Trophoblast cell (in vitro differentiated cells and primary cell): ENCODE results near the gene UNC93A.

ENCODE experiments used
- DNase-seq, 2 donors: peaks; one replicate each; pipeline ENCODE4 v3.0.0-alpha.2; 2016
- H2AFZ ChIP-seq: 2 replicates; pipeline ENCODE4 v1.6.1; 2013; ENCODE audit warnings: low read length, moderate library complexity, mild to moderate bottlenecking; ENCODE audit not compliant: insufficient read depth, poor library complexity
- H2AK5ac ChIP-seq: 2 replicates; pipeline ENCODE4 v1.6.1; 2013; ENCODE audit warnings: mild to moderate bottlenecking, low read length
- H2BK120ac ChIP-seq: 2 replicates; pipeline ENCODE4 v1.6.1; 2013; ENCODE audit warnings: low read length, mild to moderate bottlenecking, moderate library complexity; ENCODE audit not compliant: insufficient read depth, poor library complexity
- H2BK12ac ChIP-seq: 2 replicates; pipeline ENCODE4 v1.6.1; 2013; ENCODE audit warnings: mild to moderate bottlenecking, low read length, moderate library complexity
- H2BK5ac ChIP-seq: 2 replicates; pipeline ENCODE4 v1.6.1; 2013; ENCODE audit warnings: low read length, low read depth, moderate library complexity, mild to moderate bottlenecking; ENCODE audit not compliant: poor library complexity
- H3K14ac ChIP-seq: 2 replicates; pipeline ENCODE4 v1.6.1; 2013; ENCODE audit warnings: mild to moderate bottlenecking, low read length
- H3K18ac ChIP-seq: 2 replicates; pipeline ENCODE4 v1.6.1; 2013; ENCODE audit warnings: mild to moderate bottlenecking, low read length
- H3K23ac ChIP-seq: 2 replicates; pipeline ENCODE4 v1.6.1; 2013; ENCODE audit warnings: low read length
- H3K27ac ChIP-seq: 2 replicates; pipeline ENCODE4 v1.5.1; 2013; ENCODE audit warnings: low read depth, mild to moderate bottlenecking, inconsistent platforms, low read length, moderate library complexity
- H3K27me3 ChIP-seq: 2 replicates; pipeline ENCODE4 v1.6.1; 2013; ENCODE audit warnings: inconsistent platforms, mild to moderate bottlenecking, low read length, moderate library complexity; ENCODE audit not compliant: insufficient read depth
- H3K36me3 ChIP-seq, 2 experiments: 1 replicate in 1 of 2; 2 replicates in 1 of 2; pipeline ENCODE4 v1.6.1; 2013; ENCODE audit warnings: low read length in 2 of 2, mild to moderate bottlenecking in 2 of 2, moderate library complexity in 1 of 2; ENCODE audit not compliant: insufficient read depth in 2 of 2, control insufficient read depth in 1 of 2
- H3K4ac ChIP-seq: 2 replicates; pipeline ENCODE4 v1.6.1; 2013; ENCODE audit warnings: low read depth, mild to moderate bottlenecking, low read length, moderate library complexity
- H3K4me1 ChIP-seq, 2 experiments: 1 replicate in 1 of 2; 2 replicates in 1 of 2; pipeline ENCODE4 v1.6.1; 2013; ENCODE audit warnings: low read length in 2 of 2, mild to moderate bottlenecking in 2 of 2, moderate library complexity in 1 of 2; ENCODE audit not compliant: insufficient read depth in 2 of 2, control insufficient read depth in 1 of 2
- H3K4me2 ChIP-seq: 2 replicates; pipeline ENCODE4 v1.6.1; 2013; ENCODE audit warnings: inconsistent platforms, mild to moderate bottlenecking, low read length, moderate library complexity
- H3K4me3 ChIP-seq: 2 replicates; pipeline ENCODE4 v1.5.1; 2013; ENCODE audit warnings: mild to moderate bottlenecking, low read depth, low read length, inconsistent platforms
- H3K79me1 ChIP-seq: one replicate; pipeline ENCODE4 v1.6.1; 2013; ENCODE audit warnings: low read length
- H3K79me2 ChIP-seq: 2 replicates; pipeline ENCODE4 v1.6.1; 2013; ENCODE audit warnings: low read length, mild to moderate bottlenecking; ENCODE audit not compliant: control insufficient read depth, insufficient read depth, poor library complexity
- H3K9ac ChIP-seq: 2 replicates; pipeline ENCODE4 v1.6.1; 2013; ENCODE audit warnings: mild to moderate bottlenecking, low read length
- H3K9me3 ChIP-seq: 2 replicates; pipeline ENCODE4 v1.6.1; 2013; ENCODE audit warnings: low read depth, mild to moderate bottlenecking, control low read depth, inconsistent platforms, low read length; ENCODE audit not compliant: insufficient read depth
- H4K12ac ChIP-seq: 2 replicates; pipeline ENCODE4 v1.6.1; 2013; ENCODE audit warnings: low read depth, mild to moderate bottlenecking, low read length, moderate library complexity
- H4K8ac ChIP-seq: 2 replicates; pipeline ENCODE4 v1.6.1; 2013; ENCODE audit warnings: low read depth, mild to moderate bottlenecking, low read length, moderate library complexity
- H4K91ac ChIP-seq: one replicate; pipeline ENCODE4 v1.6.1; 2013; ENCODE audit warnings: low read depth, mild to moderate bottlenecking, low read length, moderate library complexity
- WGBS: extraction: QIAGEN DNeasy Blood & Tissue Kit; methylation state at CpG from one replicate; pipeline ENCODE4 v1.1.7; 2013; ENCODE audit warnings: missing lambda C conversion rate; ENCODE audit not compliant: insufficient read length, insufficient coverage; ENCODE audit errors: extremely low coverage; 5-methylcytosine and 5-hydroxymethylcytosine counted together

Gene UNC93A

DNA sequence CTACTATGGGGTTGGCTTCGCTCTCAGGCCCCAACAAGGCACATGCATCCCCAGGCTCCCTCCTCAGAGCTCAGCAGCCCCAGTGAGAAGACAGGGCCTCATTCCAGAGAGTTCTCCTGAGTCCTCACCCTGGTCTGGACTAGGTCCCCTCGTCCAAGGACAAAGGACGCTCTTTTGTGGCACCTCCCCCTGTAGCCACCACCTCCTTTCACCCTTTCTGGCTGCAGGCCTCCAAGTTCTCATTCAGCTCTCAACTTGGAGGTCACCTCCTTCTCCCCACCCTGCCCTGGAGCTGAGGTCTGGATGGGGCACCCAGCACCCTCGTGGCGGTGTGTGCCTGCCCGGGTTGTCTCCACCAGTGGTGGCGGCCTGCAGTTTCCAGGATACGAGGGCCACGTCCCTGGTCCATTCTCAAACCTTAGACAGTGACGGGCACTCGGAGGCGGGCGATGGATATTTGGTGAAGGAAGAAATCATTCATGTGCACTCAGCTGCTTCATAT lies 2.5 kb downstream of the UNC93A start:
- DNase-seq = no peak
- H2AFZ ChIP-seq = no peak overlapping the region
- H2BK5ac ChIP-seq = no peak overlapping the region
- no peak overlapping the region for H4K12ac ChIP-seq
- no peak overlapping the region for H3K4me2 ChIP-seq
- no peaks in the 10 kb centered on the region for H3K27me3 ChIP-seq
- H3K9me3 ChIP-seq = peaks cover 2% of the 10 kb centered on the region
- H4K8ac ChIP-seq = no peak overlapping the region
- peaks cover 11% of the 10 kb centered on the region for H3K79me1 ChIP-seq
- H3K79me2 ChIP-seq = no peaks in the 10 kb centered on the region
- no peak overlapping the region for H3K23ac ChIP-seq
- H3K4ac ChIP-seq = no peak overlapping the region
- H3K4me1 ChIP-seq = peaks cover 18 to 20% of the 10 kb centered on the region in 2 experiments
- H4K91ac ChIP-seq = peak overlapping the region; percentile 25
- H3K18ac ChIP-seq = no peak overlapping the region
- H2BK12ac ChIP-seq = peak overlapping the region; percentile 42
- no peak overlapping the region for H3K14ac ChIP-seq
- no peak overlapping the region for H3K4me3 ChIP-seq
- peak overlapping the region; percentile 41 for H2AK5ac ChIP-seq
- no peak overlapping the region for H3K9ac ChIP-seq
- WGBS = no CpG with 5 or more reads among the region's 13 CpGs
- H3K27ac ChIP-seq = no peak overlapping the region
- H2BK120ac ChIP-seq = peak overlapping the region; percentile 14
- H3K36me3 ChIP-seq = no peaks in the 10 kb centered on the region

DNA sequence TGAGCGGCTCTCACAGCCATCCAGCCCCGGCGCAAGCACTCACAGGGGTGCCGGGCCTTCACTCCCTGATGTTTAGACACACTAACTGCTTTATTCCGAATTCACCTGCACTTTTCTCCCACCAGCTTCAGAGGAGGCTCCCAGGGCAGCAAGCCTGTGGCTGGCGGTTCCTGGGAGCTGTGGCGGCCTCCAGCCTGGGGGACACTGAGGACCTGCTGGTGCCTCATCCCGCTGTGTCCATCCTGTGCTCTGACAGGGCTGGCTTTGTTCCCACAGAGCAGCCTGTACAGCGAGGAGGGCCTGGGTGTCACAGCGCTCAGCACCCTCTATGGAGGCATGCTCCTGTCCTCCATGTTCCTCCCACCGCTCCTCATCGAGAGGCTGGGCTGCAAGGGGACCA lies 3.1 kb downstream of the UNC93A start:
- no peak overlapping the region for H3K4ac ChIP-seq
- no peaks in the 10 kb centered on the region for H3K79me2 ChIP-seq
- peaks cover 8% of the 10 kb centered on the region for H3K79me1 ChIP-seq
- no peak overlapping the region for H2AK5ac ChIP-seq
- H2BK5ac ChIP-seq = no peak overlapping the region
- H4K8ac ChIP-seq = no peak overlapping the region
- H2BK120ac ChIP-seq = no peak overlapping the region
- H3K23ac ChIP-seq = no peak overlapping the region
- H3K27me3 ChIP-seq = no peaks in the 10 kb centered on the region
- no peak for DNase-seq
- H4K12ac ChIP-seq = no peak overlapping the region
- no peak overlapping the region for H3K14ac ChIP-seq
- H2BK12ac ChIP-seq = no peak overlapping the region
- H3K4me1 ChIP-seq = peaks cover 15 to 16% of the 10 kb centered on the region in 2 experiments
- H3K18ac ChIP-seq = no peak overlapping the region
- H2AFZ ChIP-seq = no peak overlapping the region
- no peak overlapping the region for H3K4me3 ChIP-seq
- no peak overlapping the region for H3K4me2 ChIP-seq
- H3K9me3 ChIP-seq = peaks cover 2% of the 10 kb centered on the region
- WGBS = no CpG with 5 or more reads among the region's 12 CpGs
- H3K36me3 ChIP-seq = no peaks in the 10 kb centered on the region
- H3K27ac ChIP-seq = no peak overlapping the region
- H3K9ac ChIP-seq = no peak overlapping the region
- no peak overlapping the region for H4K91ac ChIP-seq

DNA sequence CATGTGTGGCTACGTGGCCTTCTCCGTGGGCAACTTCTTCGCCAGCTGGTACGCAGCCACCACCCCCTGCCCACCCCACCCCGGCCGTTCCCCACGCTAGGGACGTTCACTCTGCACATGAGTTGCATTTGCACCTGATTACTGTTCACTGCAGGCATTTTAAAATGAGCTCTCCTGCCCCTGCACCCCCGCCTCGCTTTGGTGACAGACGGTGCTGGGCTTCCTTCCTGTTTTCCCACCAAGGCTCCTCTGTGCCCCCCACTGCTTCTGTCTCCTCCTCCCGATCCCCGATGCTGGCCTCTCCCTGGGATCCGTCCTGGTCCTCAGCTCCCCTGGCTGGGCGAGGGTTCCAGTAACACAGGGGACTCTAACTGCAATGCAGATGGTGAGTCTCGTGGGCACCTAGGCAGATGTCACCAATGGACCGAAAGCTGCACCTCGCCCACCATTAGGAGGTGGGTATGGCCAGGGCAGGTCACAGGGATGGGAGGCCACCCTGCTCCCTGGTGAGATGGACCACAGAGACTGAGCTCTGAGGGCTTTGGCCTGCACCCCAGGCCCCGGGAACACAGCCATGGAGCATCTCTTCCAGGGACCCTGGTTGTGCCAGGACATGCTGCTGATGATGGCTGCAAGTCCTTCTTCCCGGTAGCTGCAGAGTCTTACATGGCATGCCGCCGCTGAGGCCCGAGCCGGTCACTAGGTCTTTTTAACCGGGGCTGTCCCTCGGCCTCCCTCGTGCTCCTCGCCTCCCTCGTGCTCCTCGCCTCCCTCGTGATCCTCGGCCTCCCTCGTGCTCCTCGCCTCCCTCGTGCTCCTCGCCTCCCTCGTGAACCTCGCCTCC lies 3.8 kb downstream of the UNC93A start:
- H2AFZ ChIP-seq = no peak overlapping the region
- no peak overlapping the region for H3K14ac ChIP-seq
- H4K8ac ChIP-seq = no peak overlapping the region
- no peak for DNase-seq
- peaks cover 2% of the 10 kb centered on the region for H3K9me3 ChIP-seq
- H3K36me3 ChIP-seq = no peaks in the 10 kb centered on the region
- H3K4me1 ChIP-seq = peaks cover 15 to 16% of the 10 kb centered on the region in 2 experiments
- H2BK120ac ChIP-seq = no peak overlapping the region
- no peak overlapping the region for H3K4me3 ChIP-seq
- H3K27me3 ChIP-seq = no peaks in the 10 kb centered on the region
- H3K23ac ChIP-seq = no peak overlapping the region
- no CpG with 5 or more reads among the region's 38 CpGs for WGBS
- no peak overlapping the region for H3K27ac ChIP-seq
- H2BK5ac ChIP-seq = no peak overlapping the region
- H3K79me2 ChIP-seq = no peaks in the 10 kb centered on the region
- H4K12ac ChIP-seq = no peak overlapping the region
- peaks cover 8% of the 10 kb centered on the region for H3K79me1 ChIP-seq
- no peak overlapping the region for H3K18ac ChIP-seq
- H3K4ac ChIP-seq = no peak overlapping the region
- H4K91ac ChIP-seq = no peak overlapping the region
- H3K9ac ChIP-seq = no peak overlapping the region
- H2AK5ac ChIP-seq = no peak overlapping the region
- no peak overlapping the region for H3K4me2 ChIP-seq
- no peak overlapping the region for H2BK12ac ChIP-seq

- Histone ChIP-seq H3K9me3 (peaks cover 2% of the 10 kb centered on the region), H3K27me3 (no peaks in the 10 kb centered on the region), H3K14ac (no peak overlapping the region), H2AK5ac (no peak overlapping the region), H3K27ac (no peak overlapping the region), H2BK12ac (no peak overlapping the region), H3K79me1 (peaks cover 8% of the 10 kb centered on the region), H4K12ac (no peak overlapping the region), H3K4me2 (no peak overlapping the region), H2AFZ (no peak overlapping the region), H3K4me1 (peaks cover 15 to 16% of the 10 kb centered on the region in 2 experiments), H3K4me3 (no peak overlapping the region), H3K79me2 (no peaks in the 10 kb centered on the region), H4K91ac (no peak overlapping the region), H3K23ac (no peak overlapping the region), H4K8ac (no peak overlapping the region), H3K36me3 (no peaks in the 10 kb centered on the region), H3K4ac (no peak overlapping the region), H3K9ac (no peak overlapping the region), H3K18ac (no peak overlapping the region), H2BK120ac (no peak overlapping the region), H2BK5ac (no peak overlapping the region)
- no CpG with 5 or more reads among the region's 43 CpGs for WGBS
- DNase-seq = no peak
Measured at GRCh38 chr6:167295495-167296292, 4.6 kb downstream of the UNC93A start.
